Neural cell (in vitro differentiated cells): ENCODE measurements around the gene DSCAML1. TPM values are rescaled to one million over a fixed set of nuclear protein-coding genes. Genes with fewer than 3 reads are reported as not detected.

Experiments used
- H2AFZ ChIP-seq: fragments of 200-600, 300-800 bp; sonication (generic), shearing (Covaris generic); 2 replicates; pipeline ENCODE4 v1.6.0; 2014; ENCODE audit warnings: low read depth, mild to moderate bottlenecking, antibody characterized with exemption, low read length, moderate library complexity
- H3F3A ChIP-seq: fragments of 200-600 bp; shearing (Covaris generic); 2 replicates; pipeline ENCODE4 v1.6.1; 2016; ENCODE audit warnings: mild to moderate bottlenecking, moderate library complexity, mixed read lengths, antibody characterized with exemption, low read length; ENCODE audit not compliant: insufficient read depth, poor library complexity, severe bottlenecking
- H3K27ac ChIP-seq: fragments of 200-600, 300-800 bp; sonication (generic), shearing (Covaris generic); 2 replicates; pipeline ENCODE4 v1.5.1; 2014; ENCODE audit warnings: mild to moderate bottlenecking, low read length, moderate library complexity
- H3K27me3 ChIP-seq: fragments of 300-800, 200-600 bp; sonication (generic), shearing (Covaris generic); 2 replicates; pipeline ENCODE4 v1.6.0; 2014; ENCODE audit warnings: mild to moderate bottlenecking, low read depth, low read length, moderate library complexity; ENCODE audit not compliant: insufficient read depth
- H3K36me3 ChIP-seq: fragments of 300-800, 200-600 bp; sonication (generic), shearing (Covaris generic); 2 replicates; pipeline ENCODE4 v1.5.1; 2014; ENCODE audit warnings: mild to moderate bottlenecking, antibody characterized with exemption, low read length, moderate library complexity; ENCODE audit not compliant: insufficient read depth
- H3K4me2 ChIP-seq: fragments of 300-800, 200-600 bp; sonication (generic), shearing (Covaris generic); 2 replicates; pipeline ENCODE4 v1.6.0; 2014; ENCODE audit warnings: mild to moderate bottlenecking, low read length
- H3K4me3 ChIP-seq: fragments of 300-800, 200-600 bp; sonication (generic), shearing (Covaris generic); 2 replicates; pipeline ENCODE4 v1.5.1; 2014; ENCODE audit warnings: mild to moderate bottlenecking, low read length, moderate library complexity
- H3K79me2 ChIP-seq: fragments of 200-600 bp; shearing (Covaris generic); replicated peaks from 2 replicates; pipeline ENCODE4 v1.6.0; 2014; ENCODE audit warnings: mild to moderate bottlenecking, low read length, moderate library complexity; ENCODE audit not compliant: insufficient read depth
- H3K9ac ChIP-seq: fragments of 300-800, 200-600 bp; sonication (generic), shearing (Covaris generic); 2 replicates; pipeline ENCODE4 v1.6.1; 2016; ENCODE audit warnings: mild to moderate bottlenecking, low read length, mixed read lengths
- H3K9me2 ChIP-seq: fragments of 200-600 bp; shearing (Covaris generic); 2 replicates; pipeline ENCODE4 v1.6.1; 2016; ENCODE audit warnings: mild to moderate bottlenecking, low read length, mixed read lengths; ENCODE audit not compliant: insufficient read depth
- H3K9me3 ChIP-seq: fragments of 200-600, 300-800 bp; sonication (generic), shearing (Covaris generic); 2 replicates; pipeline ENCODE4 v1.6.1; 2016; ENCODE audit warnings: mild to moderate bottlenecking, mixed run types, low read length, moderate library complexity, mixed read lengths
- H4K20me1 ChIP-seq: fragments of 200-600 bp; shearing (Covaris generic); 2 replicates; pipeline ENCODE4 v1.6.1; 2016; ENCODE audit warnings: mild to moderate bottlenecking, mixed run types; ENCODE audit not compliant: insufficient read depth
- CTCF ChIP-seq: fragments of 450-650 bp; IDR thresholded peaks from 2 replicates; pipeline ENCODE4 v1.5.1; 2014; ENCODE audit warnings: antibody characterized with exemption, mild to moderate bottlenecking, moderate library complexity; ENCODE audit not compliant: poor library complexity, severe bottlenecking
- EP300 ChIP-seq: fragments of 450-650 bp; conservative IDR thresholded peaks from 2 replicates; pipeline ENCODE4 v1.6.1; 2014; ENCODE audit warnings: antibody characterized with exemption, mild to moderate bottlenecking, moderate library complexity; ENCODE audit not compliant: poor library complexity, severe bottlenecking
- EZH2 ChIP-seq: fragments of 200-600, 300-800 bp; shearing (Covaris generic), sonication (generic); IDR thresholded peaks from 2 replicates; pipeline ENCODE4 v1.6.1; 2014; ENCODE audit warnings: antibody characterized with exemption, low read length, borderline replicate concordance, mild to moderate bottlenecking; ENCODE audit not compliant: insufficient read depth, poor library complexity, severe bottlenecking
- MXI1 ChIP-seq: fragments of 450-650 bp; conservative IDR thresholded peaks from 2 replicates; pipeline ENCODE4 v1.6.1; 2014; ENCODE audit warnings: antibody characterized with exemption, mild to moderate bottlenecking; ENCODE audit not compliant: poor library complexity, severe bottlenecking
- POLR2AphosphoS5 ChIP-seq: IDR thresholded peaks from 2 replicates; pipeline ENCODE4 v1.6.1; 2012
- RAD21 ChIP-seq: fragments of 450-650 bp; conservative IDR thresholded peaks from 2 replicates; pipeline ENCODE4 v1.6.1; 2014; ENCODE audit warnings: antibody characterized with exemption, mild to moderate bottlenecking, moderate library complexity
- REST ChIP-seq: IDR thresholded peaks from 2 replicates; pipeline ENCODE4 v1.6.1; 2012; ENCODE audit warnings: borderline replicate concordance
- SMC3 ChIP-seq: fragments of 450-650 bp; conservative IDR thresholded peaks from 2 replicates; pipeline ENCODE4 v1.6.1; 2014; ENCODE audit warnings: antibody characterized with exemption, mild to moderate bottlenecking, moderate library complexity; ENCODE audit not compliant: poor library complexity
- TAF1 ChIP-seq: IDR thresholded peaks from 2 replicates; pipeline ENCODE4 v1.6.1; 2012; ENCODE audit warnings: low read depth
- polyA plus RNA-seq: library from polyadenylated mRNA; depleted of rRNA; stranded (reverse); fragments of >200 nt; gene quantifications from 2 replicates; pipeline ENCODE4 v1.2.3, GENCODE V29; 2014

Gene DSCAML1
- polyA plus RNA-seq, 1 donor from 2014 or later = 1.3 TPM

GRCh38 chr11:117506971-117507370, 290.0 kb downstream of the DSCAML1 start:
- no peak for TF ChIP-seq MXI1
- TF ChIP-seq REST = no peak
- Histone ChIP-seq H4K20me1 (no peaks in the 10 kb centered on the region), H3K27me3 (no peaks in the 10 kb centered on the region), H3K79me2 (no peaks in the 10 kb centered on the region), H3K4me2 (no peak overlapping the region), H2AFZ (no peak overlapping the region), H3K36me3 (no peaks in the 10 kb centered on the region), H3K9me2 (no peaks in the 10 kb centered on the region), H3K9me3 (no peaks in the 10 kb centered on the region), H3K27ac (no peak overlapping the region), H3K9ac (no peak overlapping the region), H3F3A (no peaks in the 10 kb centered on the region), H3K4me3 (no peak overlapping the region)

- Histone ChIP-seq H3K9me2 (no peaks in the 10 kb centered on the region), H3K9ac (no peak overlapping the region), H3K9me3 (no peaks in the 10 kb centered on the region), H3F3A (no peaks in the 10 kb centered on the region), H2AFZ (no peak overlapping the region), H3K4me3 (no peak overlapping the region), H3K4me2 (no peak overlapping the region), H3K27ac (no peak overlapping the region), H3K36me3 (no peaks in the 10 kb centered on the region), H4K20me1 (no peaks in the 10 kb centered on the region), H3K27me3 (no peaks in the 10 kb centered on the region), H3K79me2 (no peaks in the 10 kb centered on the region)
- TF ChIP-seq REST = no peak
- TF ChIP-seq EP300 = no peak
- no peak for TF ChIP-seq TAF1
- no peak for TF ChIP-seq RAD21
- no peak for TF ChIP-seq EZH2
- no peak for TF ChIP-seq CTCF
- TF ChIP-seq MXI1 = no peak
- TF ChIP-seq POLR2AphosphoS5 = no peak
- TF ChIP-seq SMC3 = no peak
Measured at GRCh38 chr11:117505285-117505970, 291.6 kb downstream of the DSCAML1 start.
